CD4-positive, alpha-beta T cell treated with Interleukin-17A for 4 hours (primary cell): ENCODE data around the gene OR6C68.
"Not testable (repeated sequence)": the region's sequence is repeated elsewhere in the genome, so short reads cannot be mapped to it uniquely, and the experiment has no call there.

Source experiments
- DNase-seq: peaks from one replicate; pipeline ENCODE4 v3.0.0-alpha.2; 2020; ENCODE audit warnings: mixed read lengths

OR6C68 gene

GRCh38 chr12:55492078-55492477 lies at the start of gene OR6C68:
Gene OR6C68 (plus strand): TSS chr12:55492378. CDS start chr12:55492378, 0 bp downstream.
- DNase-seq: no peak

GRCh38 chr12:55443776-55444175 lies 48.4 kb upstream of the OR6C68 start, which contains the start of gene OR6C2:
Gene OR6C2 (plus strand): TSS chr12:55444076. CDS start chr12:55452214, 8,138 bp downstream.
- no peak for DNase-seq

- DNase-seq: no peak
Observed at GRCh38 chr12:55445357-55445756, 46.8 kb upstream of the OR6C68 start.

GRCh38 chr12:55446326-55446725 lies 45.9 kb upstream of the OR6C68 start:
- no peak for DNase-seq

GRCh38 chr12:55448825-55449224 lies 43.4 kb upstream of the OR6C68 start:
- DNase-seq: no peak

- not testable (repeated sequence) for DNase-seq
Observed at GRCh38 chr12:55464926-55465325, 27.3 kb upstream of the OR6C68 start.

DNA sequence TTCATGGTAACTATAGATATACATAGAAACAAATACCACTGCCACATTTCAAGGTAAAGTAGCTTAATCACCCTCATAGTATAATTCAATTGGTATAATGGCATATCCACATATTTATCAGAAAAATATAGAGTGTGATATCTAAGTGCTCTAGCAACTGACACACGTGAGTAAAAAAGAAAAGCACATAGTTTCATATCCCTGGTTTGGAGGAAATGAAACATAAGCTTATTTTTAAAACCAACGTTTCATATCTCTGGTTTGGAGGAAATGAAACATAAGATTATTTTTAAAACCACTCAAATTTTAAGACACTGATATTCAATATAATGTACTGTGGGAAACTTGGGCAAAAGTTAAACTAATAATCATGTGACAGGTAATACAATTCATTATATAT lies 24.3 kb upstream of the OR6C68 start:
- no peak for DNase-seq

GRCh38 chr12:55469291-55469690 lies 22.9 kb upstream of the OR6C68 start:
- DNase-seq: no peak

DNA sequence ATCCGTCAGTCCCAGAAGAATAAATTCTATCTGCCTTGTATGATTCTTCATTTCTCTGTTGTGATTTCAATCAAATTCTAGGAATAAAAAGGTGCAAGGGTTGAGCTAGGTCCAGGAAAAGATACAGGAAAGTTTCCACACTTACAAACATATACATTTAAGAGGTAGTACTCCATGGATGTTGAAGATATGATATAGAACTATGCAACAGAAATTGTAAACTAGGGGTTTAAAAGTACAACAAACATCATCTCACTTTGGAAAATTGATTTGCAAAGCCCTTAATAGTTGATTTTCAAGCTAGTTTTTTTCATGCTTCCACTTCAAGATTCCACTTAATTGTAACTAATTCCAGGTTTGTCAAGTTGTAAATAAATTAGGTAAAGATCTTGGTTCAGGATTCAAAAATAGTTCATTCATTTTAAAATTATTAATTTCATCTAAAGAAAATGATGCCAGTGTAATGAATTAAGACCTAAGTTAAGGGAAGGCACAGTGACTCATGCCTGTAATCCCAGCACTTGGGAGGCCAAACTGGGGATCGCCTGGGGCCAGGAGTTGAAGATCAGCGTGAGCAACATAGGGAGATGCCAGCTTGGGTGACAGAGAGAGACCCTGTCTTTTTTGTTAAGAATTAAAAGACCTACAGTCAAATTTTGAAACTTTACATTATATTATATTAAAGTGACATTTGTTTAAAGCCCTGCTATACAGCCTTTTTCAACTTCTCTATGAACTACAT lies 21.9 kb upstream of the OR6C68 start, which contains the start of gene OR6C70:
TSS of gene OR6C70 (minus strand) at position 51 of the 742 bp plus-strand sequence. CDS start at position 51, 0 bp downstream.
- DNase-seq: no peak

- no peak for DNase-seq
Observed at GRCh38 chr12:55472264-55472663, 19.9 kb upstream of the OR6C68 start.

- DNase-seq: not testable (repeated sequence)
Observed at GRCh38 chr12:55479136-55479535, 13.0 kb upstream of the OR6C68 start.

GRCh38 chr12:55484284-55484683 lies 7.9 kb upstream of the OR6C68 start:
- DNase-seq: not testable (repeated sequence)

DNA sequence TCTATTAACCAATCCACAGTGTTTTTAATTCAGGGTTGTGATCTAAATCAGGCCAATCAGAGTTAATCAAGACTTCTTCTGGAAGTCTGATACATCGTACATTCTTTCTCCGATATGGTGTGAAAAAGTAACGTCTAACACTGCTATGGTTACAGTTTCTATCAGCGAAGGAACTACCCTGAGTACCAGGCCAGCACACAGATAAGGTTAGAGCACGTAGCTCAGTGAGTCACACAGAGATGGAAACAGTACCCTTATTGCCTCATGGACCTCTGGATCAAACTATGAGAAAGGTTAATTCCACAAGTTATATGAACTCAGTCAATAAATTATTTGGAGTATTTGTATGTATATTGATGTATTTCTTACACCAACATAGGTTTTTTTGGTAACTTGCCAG lies 3.3 kb downstream of the OR6C68 start:
- no peak for DNase-seq

GRCh38 chr12:55499231-55499630 lies 7.1 kb downstream of the OR6C68 start:
- DNase-seq: no peak

GRCh38 chr12:55499810-55500252 lies 7.7 kb downstream of the OR6C68 start:
- DNase-seq: no peak

- no peak for DNase-seq
Observed at GRCh38 chr12:55501601-55502000, 9.4 kb downstream of the OR6C68 start.

DNA sequence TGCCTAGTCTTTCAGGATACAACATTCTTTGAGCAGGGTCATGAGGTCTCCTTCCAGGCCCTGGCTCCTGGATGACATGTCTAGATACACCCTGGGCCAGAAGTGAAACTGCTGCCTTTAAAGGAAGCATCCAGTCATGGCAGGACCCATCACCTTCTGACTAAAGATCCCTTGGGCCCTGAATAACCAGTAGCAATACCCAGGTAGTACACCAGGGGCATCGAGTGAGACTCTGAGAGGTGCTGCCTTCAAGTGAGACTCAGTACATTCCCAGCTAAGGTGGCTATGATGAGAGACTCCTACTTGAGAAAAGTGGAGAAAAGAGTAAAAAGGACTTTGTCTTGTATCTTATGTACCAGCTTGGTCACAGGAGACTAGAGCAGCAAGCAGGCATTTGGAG lies 23.5 kb downstream of the OR6C68 start:
- no peak for DNase-seq

GRCh38 chr12:55516391-55516790 lies 24.2 kb downstream of the OR6C68 start:
- no peak for DNase-seq
